Measurements from ENCODE around the gene UBE2J1.

The UBE2J1 gene

DNA sequence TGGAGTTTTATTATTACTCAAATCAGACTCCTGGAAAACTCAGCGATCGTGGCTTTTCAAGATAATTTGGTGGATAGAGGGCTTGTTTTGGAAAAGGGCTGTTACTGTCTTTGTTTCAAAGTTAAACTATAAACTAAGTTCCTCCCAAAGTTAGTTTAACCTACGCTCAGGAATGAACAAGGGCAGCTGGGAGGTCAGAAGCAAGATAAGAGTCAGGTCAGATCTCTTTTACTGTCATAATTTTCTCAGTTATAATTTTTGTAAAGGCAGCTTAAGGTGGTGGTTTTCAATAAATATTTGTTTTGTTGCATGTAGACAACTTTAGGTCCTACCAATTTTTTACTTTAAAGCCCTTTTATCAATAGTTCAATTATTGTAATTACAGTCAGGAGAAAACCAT is 28.2 kb downstream of the UBE2J1 start (continued):
- TF ChIP-seq, protein P1, sequence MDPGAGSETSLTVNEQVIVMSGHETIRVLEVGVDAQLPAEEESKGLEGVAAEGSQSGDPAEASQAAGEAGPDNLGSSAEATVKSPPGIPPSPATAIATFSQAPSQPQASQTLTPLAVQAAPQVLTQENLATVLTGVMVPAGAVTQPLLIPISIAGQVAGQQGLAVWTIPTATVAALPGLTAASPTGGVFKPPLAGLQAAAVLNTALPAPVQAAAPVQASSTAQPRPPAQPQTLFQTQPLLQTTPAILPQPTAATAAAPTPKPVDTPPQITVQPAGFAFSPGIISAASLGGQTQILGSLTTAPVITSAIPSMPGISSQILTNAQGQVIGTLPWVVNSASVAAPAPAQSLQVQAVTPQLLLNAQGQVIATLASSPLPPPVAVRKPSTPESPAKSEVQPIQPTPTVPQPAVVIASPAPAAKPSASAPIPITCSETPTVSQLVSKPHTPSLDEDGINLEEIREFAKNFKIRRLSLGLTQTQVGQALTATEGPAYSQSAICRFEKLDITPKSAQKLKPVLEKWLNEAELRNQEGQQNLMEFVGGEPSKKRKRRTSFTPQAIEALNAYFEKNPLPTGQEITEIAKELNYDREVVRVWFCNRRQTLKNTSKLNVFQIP (CRISPR knock-in tag; IDR thresholded peaks at IDR 0.05; ENCODE audit: borderline replicate concordance, low read depth): no peak
- TF ChIP-seq PATZ1 (CRISPR knock-in tag; IDR thresholded peaks at IDR 0.05; ENCODE audit: borderline replicate concordance) (no peak), ZFP30 (CRISPR knock-in tag; IDR thresholded peaks at IDR 0.05) (no peak), SNAI2 (CRISPR knock-in tag; IDR thresholded peaks at IDR 0.05) (no peak)

GRCh38 chr6:89323511-89323971 is 29.0 kb downstream of the UBE2J1 start:
- TF ChIP-seq TCF4 (CRISPR knock-in tag; IDR thresholded peaks at IDR 0.05; ENCODE audit: borderline replicate concordance) (no peak), ZNF565 (CRISPR knock-in tag; conservative IDR thresholded peaks at IDR 0.05; ENCODE audit: low read depth) (no peak), PATZ1 (CRISPR knock-in tag; IDR thresholded peaks at IDR 0.05; ENCODE audit: borderline replicate concordance) (no peak), OSR1 (CRISPR knock-in tag; IDR thresholded peaks at IDR 0.05) (no peak), BACH2 (CRISPR knock-in tag; IDR thresholded peaks at IDR 0.05; ENCODE audit: borderline replicate concordance) (no peak), ARNTL (CRISPR knock-in tag; IDR thresholded peaks at IDR 0.05; ENCODE audit: borderline replicate concordance, low read depth) (no peak), CSDC2 (CRISPR knock-in tag; IDR thresholded peaks at IDR 0.05) (no peak), ESRRG (CRISPR knock-in tag; IDR thresholded peaks at IDR 0.05) (no peak), ZC3H10 (CRISPR knock-in tag; IDR thresholded peaks at IDR 0.05) (no peak), RARB (CRISPR knock-in tag; IDR thresholded peaks at IDR 0.05) (no peak), ISL1 (CRISPR knock-in tag; IDR thresholded peaks at IDR 0.05) (no peak), PPARA (CRISPR knock-in tag; IDR thresholded peaks at IDR 0.05; ENCODE audit: borderline replicate concordance) (no peak), ZNF8 (CRISPR knock-in tag; IDR thresholded peaks at IDR 0.05) (no peak)
- TF ChIP-seq, protein P2, sequence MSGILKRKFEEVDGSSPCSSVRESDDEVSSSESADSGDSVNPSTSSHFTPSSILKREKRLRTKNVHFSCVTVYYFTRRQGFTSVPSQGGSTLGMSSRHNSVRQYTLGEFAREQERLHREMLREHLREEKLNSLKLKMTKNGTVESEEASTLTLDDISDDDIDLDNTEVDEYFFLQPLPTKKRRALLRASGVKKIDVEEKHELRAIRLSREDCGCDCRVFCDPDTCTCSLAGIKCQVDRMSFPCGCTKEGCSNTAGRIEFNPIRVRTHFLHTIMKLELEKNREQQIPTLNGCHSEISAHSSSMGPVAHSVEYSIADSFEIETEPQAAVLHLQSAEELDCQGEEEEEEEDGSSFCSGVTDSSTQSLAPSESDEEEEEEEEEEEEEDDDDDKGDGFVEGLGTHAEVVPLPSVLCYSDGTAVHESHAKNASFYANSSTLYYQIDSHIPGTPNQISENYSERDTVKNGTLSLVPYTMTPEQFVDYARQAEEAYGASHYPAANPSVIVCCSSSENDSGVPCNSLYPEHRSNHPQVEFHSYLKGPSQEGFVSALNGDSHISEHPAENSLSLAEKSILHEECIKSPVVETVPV (CRISPR knock-in tag; IDR thresholded peaks at IDR 0.05): no peak
- ATAC-seq: no peak

GRCh38 chr6:89321131-89321970 is 31.2 kb downstream of the UBE2J1 start:
- TF ChIP-seq PATZ1 (CRISPR knock-in tag; IDR thresholded peaks at IDR 0.05; ENCODE audit: borderline replicate concordance) (no peak), RARB (CRISPR knock-in tag; IDR thresholded peaks at IDR 0.05) (no peak), PPARA (CRISPR knock-in tag; IDR thresholded peaks at IDR 0.05; ENCODE audit: borderline replicate concordance) (no peak), ZNF565 (CRISPR knock-in tag; conservative IDR thresholded peaks at IDR 0.05; ENCODE audit: low read depth) (no peak), ISL1 (CRISPR knock-in tag; IDR thresholded peaks at IDR 0.05) (no peak), TOX (CRISPR knock-in tag; IDR thresholded peaks at IDR 0.05; ENCODE audit: borderline replicate concordance) (no peak), ZC3H10 (CRISPR knock-in tag; IDR thresholded peaks at IDR 0.05) (no peak), ZNF8 (CRISPR knock-in tag; IDR thresholded peaks at IDR 0.05) (no peak), ZFP30 (CRISPR knock-in tag; IDR thresholded peaks at IDR 0.05) (no peak)
- TF ChIP-seq, protein P2 (CRISPR knock-in tag; IDR thresholded peaks at IDR 0.05): no peak
- ATAC-seq: no peak

All from SK-N-SH treated with all-trans-retinoic acid at 6 μM for 48 hours (cell line).